ENCODE results near the gene ANKMY1. TPM values are rescaled to one million over a fixed set of nuclear protein-coding genes. Genes with fewer than 3 reads are reported as not detected.

ANKMY1 gene
- total RNA-seq, 1 donor from 2014 or later = 9.7 TPM

DNA sequence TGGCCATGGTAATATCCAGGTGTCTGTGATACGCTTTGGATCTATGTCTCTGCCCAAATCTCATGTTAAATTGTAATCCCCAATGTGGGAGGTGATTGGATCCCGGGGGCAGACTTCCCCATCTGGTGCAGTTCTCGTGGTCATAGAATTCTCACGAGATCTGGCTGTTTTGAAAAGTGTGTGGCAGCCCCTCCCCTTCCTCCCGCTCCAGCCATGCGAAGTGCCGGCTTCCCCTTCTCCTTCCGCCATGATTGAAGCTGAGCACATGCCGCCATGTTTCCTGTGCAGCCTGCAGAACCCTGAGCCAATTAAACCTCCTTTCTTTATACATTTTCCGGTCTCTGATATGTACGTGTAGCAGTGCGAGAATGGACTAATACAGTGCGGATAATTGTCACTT, 79.9 kb downstream of the ANKMY1 start:
- no peak for DNase-seq (ENCODE audit: low read depth)

DNA sequence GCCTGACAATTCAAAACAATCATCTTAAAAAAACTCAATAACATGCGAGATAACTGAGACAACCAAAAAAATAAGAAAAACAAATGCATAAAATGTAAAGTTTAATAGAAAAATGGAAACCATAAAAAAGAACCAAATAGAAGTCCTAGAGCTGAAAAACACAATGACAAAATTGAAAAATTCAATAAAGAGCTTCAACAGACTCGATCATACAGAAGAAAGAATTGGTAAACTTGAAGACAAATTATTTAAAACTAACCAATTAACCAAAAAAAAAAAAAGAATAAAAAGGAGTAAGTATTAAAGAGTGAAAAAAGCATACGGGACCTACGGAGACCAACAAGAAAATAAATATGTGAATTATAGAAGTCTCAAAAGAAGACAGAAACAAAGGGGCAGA, 84.6 kb downstream of the ANKMY1 start:
- DNase-seq (ENCODE audit: low read depth) = no peak

DNA sequence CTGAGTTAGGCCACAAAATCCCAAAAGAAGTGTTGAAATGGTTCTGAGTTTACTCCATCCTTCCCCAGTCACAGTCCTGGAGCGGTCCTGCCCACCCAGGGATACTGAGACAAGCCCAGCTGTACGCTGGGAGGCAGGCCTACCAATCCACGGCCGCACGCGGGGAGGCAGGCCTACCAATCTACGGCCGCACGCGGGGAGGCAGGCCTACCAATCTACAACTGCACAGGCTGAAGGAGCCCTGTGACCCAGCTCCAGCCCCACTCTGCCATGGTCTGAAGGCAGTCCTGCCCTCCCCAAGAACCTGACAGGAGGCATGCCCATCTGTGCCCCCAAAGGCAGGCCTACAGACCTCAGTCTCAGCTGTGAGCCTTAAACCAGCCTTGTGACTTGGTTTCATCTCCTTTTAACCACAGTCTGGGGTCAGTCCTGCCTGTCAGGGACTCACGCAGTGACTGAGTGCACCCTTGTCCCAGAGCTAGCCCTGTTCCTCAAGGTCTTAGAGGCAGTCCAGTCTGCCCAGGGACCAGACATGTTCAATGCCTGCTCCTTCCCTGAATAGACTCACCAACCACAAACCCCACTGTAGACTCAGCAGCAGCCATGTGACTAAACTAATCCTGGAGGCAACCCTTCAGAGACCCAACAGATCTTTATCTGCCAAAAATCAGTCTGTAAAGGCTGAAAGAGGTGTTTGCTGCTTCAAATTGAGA, 85.6 kb downstream of the ANKMY1 start:
- DNase-seq (ENCODE audit: low read depth) = no peak

DNA sequence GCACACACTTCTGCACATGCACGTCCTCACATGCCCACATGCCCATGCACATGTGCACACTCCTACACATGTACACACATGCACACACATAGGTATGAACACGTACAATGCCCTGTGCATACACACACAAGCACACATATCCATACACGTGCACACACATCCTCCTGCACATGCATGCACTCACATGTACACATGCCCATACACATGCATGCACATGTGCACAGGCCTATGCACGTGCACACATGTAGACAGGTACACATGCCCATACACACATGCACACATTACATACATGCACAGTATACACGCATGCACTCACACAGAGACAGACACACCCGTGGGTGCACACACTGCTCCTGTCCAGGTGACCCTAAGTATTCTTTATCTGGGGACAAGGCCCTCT, 88.0 kb downstream of the ANKMY1 start:
- no peak for DNase-seq (ENCODE audit: low read depth)

DNA sequence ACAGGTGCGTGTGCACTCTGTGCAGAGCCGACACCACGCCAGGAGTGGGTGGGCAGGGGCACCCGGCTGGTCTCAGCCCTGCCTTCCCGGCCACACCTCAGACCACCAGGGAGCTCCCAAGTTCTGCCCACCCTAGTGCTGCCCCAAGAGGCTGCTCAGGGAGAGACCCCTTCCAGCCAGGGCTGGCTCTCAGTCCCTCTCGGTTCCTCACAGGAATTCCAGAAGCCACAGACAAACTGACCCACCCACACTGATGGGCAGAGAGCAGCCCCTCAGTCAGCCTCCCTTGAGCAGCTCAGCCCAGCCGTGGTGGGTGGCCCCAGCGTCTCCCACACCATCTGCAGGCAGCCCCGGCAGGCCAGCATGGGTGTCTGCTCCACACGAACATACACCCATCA, 88.5 kb downstream of the ANKMY1 start:
- DNase-seq (ENCODE audit: low read depth) = no peak

DNA sequence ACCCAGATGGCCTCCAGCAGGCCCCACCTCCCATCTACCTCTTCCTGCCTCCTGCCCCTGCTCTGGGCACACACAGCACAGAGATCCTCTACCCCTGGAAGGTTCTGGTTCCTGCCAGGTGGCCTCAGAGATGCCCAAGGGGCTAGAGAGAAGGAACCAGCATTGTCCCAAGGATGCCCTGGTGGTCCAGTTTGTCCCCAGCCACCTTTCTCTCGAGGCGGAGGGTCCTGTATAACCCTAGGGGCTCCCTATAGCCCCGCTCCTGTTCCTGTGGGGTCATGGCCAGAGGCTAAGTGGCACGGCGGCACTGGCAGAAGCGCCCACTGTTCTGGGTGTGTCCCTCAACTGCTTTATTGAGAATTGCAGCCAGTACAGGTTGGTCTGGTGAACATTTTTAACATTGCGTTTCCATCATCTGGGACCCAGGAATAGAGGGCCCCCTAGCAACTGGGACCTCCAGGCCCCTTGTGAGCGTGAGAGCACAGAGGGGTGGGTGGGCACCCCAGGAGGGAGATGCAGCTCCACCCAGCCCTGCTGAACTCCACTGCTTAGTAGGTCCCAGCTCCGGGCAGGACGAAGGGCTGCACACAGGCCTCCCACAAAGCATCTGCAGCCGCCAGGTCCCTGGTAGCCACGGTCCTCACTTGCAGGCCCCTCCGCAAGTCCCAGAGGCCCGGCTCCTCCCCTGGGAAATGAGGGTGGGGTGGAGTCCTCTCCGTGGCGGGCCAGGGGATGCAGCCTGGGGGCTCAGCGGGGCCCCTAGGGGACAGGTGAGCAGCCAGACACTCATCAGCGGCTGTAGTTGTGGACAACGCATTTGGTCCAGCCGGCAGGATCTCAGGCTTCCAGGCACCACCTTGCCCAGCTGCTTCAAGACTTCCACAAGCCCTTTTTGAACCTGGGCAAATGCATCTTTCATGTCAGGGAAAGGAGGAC, 89.2 kb downstream of the ANKMY1 start:
- no peak for DNase-seq (ENCODE audit: low read depth)

DNA sequence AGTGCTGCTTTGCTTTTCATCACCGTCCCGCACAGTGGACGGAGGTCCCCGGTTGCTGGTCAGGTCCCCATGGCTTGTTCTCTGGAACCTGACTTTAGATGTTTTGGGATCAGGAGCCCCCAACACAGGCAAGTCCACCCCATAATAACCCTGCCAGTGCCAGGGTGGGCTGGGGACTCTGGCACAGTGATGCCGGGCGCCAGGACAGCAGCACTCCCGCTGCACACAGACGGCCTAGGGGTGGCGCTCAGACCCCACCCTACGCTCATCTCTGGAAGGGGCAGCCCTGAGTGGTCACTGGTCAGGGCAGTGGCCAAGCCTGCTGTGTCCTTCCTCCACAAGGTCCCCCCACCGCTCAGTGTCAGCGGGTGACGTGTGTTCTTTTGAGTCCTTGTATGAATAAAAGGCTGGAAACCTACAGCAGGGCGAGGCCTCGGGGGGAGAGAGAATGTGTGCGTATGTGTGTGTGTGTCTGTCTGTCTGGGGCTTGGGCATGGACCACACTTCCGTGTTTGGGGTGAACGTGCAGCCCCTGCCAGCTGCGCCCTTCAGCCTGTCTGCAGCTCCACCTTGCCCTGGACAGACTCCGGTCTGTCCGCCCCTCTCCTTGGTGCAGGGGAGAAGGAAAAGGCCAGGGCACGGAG, 90.0 kb downstream of the ANKMY1 start:
- DNase-seq (ENCODE audit: low read depth) = no peak

DNA sequence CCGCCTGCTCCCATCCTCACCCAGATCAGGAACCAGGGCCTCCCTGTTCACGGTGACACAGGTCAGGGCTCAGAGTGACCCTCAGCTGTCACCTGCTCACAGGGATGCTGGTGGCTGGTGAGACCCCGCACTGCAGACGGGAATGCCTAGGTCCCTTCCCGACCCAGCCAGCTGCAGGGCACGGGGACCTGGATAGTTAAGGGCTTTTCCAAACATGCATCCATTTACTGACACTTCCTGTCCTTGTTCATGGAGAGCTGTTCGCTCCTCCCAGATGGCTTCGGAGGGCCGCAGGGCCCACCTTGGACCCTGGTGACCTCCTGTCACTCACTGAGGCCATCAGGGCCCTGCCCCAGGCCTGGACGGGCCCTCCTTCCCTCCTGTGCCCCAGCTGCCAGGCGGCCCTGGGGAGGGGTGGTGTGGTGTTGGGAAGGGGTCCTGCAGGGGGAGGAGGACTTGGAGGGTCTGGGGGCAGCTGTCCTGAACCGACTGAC, 90.6 kb downstream of the ANKMY1 start:
- no peak for DNase-seq (ENCODE audit: low read depth)

DNA sequence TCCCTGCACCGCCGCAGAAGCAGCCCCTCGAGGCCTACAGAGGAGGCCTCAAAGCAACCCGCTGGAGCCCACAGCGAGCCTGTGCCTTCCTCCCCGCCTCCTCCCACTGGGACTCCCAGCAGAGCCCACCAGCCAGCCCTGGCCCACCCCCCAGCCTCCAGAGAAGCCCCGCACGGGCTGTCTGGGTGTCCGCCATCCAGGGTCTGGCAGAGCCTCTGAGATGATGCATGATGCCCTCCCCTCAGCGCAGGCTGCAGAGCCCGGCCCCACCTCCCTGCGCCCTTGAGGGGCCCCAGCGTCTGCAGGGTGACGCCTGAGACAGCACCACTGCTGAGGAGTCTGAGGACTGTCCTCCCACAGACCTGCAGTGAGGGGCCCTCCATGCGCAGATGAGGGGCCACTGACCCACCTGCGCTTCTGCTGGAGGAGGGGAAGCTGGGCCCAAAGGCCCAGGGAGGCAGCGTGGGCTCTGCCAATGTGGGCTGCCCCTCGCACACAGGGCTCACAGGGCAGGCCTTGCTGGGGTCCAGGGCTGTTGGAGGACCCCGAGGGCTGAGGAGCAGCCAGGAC, 91.1 kb downstream of the ANKMY1 start:
- no peak for DNase-seq (ENCODE audit: low read depth)

DNA sequence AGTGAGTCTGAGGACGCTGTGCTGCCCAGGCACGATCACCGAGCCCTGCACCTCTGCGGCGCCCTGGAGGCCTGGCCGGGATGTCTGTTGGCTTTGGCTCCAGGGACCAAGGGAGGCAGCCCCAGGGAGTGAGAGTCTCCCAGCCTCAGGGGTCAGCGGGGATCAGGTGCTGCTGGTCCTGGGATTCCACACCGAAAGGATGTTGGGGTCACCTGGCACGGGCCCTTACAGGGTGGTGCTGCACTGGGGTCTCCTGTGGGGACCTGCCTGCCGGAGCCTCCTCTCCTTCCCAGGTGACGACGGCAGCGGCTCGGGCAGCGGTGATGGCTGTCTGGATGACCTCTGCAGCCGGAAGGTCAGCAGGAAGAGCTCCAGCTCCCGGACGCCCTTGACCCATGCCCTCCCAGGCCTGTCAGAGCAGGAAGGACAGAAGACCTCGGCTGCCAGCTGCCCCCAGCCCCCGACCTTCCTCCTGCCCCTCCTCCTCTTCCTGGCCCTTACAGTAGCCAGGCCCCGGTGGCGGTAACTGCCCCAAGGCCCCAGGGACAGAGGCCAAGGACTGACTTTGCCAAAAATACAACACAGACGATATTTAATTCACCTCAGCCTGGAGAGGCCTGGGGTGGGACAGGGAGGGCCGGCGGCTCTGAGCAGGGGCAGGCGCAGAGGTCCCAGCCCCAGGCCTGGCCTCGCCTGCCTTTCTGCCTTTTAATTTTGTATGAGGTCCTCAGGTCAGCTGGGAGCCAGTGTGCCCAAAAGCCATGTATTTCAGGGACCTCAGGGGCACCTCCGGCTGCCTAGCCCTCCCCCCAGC, 91.8 kb downstream of the ANKMY1 start:
- no peak for DNase-seq (ENCODE audit: low read depth)

DNA sequence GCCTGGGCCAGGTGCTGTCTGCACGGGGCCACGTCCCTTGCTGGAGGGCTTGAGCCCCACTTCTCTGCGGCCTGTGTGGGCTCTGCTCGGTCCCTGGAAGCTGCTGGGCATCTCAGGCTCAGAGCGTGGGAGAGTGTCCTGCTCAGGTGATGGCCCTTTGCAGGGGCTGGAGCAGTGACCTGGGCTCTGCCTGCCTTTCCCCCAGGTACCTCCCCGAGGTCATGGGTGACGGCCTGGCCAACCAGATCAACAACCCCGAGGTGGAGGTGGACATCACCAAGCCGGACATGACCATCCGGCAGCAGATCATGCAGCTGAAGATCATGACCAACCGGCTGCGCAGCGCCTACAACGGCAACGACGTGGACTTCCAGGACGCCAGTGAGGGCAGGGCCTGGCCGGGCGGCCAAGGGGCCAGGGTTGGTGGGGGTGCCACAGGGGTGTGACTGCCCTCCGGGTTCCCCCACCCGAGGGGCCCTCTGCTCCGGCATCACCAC, 92.5 kb downstream of the ANKMY1 start:
- no peak for DNase-seq (ENCODE audit: low read depth)

DNA sequence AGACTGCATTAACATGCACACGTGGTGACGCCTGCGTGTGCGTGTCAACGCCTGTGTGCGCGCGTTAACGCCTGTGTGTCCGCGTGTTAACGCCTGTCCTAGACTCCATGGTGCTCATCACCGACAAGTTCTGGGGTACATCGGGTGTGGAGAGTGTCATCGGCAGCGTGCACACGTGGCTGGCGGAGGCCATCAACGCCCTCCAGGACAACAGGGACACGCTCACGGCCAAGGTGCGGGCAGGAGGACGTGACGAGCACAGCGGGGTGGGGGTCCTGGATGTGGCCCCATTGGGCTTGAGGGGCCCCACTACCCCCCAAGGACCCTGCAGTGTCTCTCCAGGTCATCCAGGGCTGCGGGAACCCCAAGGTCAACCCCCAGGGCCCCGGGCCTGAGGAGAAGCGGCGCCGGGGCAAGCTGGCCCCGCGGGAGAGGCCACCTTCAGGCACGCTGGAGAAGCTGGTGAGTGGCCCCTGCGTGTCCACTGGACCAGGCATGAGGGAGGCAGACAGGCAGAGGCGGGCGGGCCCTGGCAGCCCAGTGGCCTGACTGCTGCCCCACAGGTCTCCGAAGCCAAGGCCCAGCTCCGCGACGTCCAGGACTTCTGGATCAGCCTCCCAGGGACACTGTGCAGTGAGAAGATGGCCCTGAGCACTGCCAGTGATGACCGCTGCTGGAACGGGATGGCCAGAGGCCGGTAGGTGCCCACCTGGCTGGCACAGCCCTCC, 93.1 kb downstream of the ANKMY1 start:
- DNase-seq (ENCODE audit: low read depth) = no peak

DNA sequence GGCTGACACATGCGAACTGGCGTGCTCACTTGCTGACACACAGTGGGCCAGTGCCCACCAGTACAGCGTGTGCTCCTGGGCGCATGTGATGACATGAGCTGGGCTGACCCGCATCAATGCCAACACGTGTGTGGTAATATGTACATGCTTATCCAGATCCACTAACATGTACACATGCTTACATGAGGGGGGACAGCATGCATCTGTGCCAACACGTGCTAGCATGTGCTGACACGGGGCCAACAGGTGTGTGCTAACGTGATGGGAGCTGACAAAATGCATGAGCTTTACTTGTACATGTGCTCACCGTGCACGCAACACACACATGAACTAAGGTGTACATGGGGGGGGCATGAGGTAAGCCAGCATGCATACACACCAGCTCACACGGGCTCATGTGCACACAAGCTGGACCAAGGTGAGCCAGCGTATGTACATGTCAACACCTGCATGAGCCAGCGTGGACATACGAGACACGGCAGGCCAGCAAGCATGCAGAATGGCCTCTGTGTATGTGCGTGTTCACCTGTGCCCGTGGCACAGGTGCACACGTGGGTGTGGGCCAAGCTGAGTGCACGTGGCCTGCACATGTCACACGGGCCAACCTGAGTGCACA, 93.8 kb downstream of the ANKMY1 start:
- no peak for DNase-seq (ENCODE audit: low read depth)

DNA sequence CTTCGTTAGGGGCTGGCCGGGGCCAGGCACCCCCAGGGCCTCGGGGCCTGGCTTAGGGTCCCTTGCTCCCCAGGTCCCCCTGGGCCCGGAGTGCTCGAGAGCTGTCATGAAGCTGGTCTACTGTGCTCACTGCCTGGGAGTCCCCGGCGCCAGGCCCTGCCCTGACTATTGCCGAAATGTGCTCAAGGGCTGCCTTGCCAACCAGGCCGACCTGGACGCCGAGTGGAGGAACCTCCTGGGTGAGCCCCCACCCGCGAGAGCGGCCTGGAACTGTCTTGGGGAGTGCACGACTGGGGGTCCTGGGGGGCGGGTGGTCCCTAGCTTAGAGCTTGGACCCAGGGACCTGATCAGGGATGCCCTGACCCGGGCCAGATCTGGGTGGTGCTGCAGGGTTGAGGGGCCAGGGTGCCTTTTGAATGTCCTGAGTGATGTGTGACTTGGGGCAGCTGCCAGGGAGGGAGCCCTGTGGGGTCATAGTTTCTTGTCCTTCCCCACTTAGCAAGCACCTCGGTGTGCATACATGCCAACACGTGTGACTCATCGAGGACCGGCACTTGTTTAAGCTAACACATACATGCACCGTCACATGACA, 94.4 kb downstream of the ANKMY1 start:
- DNase-seq (ENCODE audit: low read depth) = no peak

DNA sequence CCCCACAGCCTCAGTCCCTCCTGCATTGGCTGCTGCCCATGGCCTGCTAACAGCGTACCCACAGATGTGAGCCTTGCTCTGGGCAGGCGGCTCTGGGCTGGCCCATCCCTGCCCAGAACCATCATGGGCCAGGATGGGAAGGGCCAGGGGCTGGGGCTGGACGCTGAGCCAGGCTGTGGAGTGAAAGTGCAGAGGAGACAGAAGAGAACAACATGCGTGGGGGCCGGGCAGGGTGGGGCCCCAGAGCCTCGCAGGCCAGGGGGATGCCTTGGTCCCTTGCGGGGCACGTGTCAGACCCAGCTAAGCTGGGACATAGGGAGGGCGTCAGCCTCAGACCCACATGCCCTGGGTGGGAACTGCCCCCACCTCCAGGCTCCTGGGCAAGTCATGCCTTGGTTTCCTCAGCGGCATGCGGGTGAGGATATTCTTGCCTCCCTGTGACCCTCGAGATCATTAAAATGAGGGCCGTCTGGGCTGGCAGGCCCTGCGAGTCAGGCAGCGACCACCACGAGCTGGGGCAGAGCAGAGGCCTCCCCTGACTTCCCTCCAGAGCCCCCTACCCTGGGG, 95.0 kb downstream of the ANKMY1 start:
- no peak for DNase-seq (ENCODE audit: low read depth)

DNA sequence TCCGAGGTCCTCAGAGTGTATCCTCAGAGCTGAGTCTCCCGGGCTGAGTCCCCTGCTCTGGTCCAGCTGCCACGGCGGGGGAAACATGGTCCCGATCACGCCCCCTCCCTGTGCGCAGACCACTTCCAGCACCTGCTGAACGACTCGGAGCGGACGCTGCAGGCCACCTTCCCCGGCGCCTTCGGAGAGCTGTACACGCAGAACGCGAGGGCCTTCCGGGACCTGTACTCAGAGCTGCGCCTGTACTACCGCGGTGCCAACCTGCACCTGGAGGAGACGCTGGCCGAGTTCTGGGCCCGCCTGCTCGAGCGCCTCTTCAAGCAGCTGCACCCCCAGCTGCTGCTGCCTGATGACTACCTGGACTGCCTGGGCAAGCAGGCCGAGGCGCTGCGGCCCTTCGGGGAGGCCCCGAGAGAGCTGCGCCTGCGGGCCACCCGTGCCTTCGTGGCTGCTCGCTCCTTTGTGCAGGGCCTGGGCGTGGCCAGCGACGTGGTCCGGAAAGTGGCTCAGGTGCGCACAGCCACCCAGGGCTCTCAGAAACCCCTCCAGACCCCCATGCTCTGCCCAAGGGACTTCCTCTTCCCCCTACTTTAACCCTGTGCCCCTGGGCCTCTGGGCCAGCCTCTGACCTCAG, 95.6 kb downstream of the ANKMY1 start:
- no peak for DNase-seq (ENCODE audit: low read depth)

DNA sequence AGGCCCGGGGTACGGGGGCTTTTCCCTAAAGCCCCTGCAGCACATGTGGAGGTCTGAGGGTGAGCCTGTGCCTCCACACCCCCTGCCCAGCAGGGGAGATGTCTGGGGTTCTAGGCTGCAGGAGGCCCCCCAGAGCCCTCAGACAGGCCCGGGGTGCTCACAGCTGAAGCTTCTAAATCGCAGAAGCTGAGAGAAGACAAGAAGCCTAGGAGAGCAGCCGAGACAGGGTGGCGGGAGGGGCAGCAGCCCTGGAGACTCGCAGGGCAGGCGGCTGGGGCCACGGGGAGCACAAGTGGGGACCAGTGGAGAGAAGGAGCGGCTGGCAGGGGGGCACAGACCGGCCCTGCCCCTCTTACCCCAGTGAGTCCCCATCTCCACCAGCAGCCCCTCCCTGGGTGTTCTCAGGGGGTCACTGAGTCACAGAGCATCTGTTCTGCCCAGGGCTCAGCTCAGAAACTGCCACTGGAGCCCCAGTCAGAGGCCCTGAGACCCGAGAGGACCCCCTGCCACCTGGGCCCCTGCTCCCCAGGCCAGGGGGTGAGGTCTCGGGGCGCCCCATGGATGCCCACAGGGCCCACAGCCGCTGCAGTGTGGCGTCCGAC, 96.2 kb downstream of the ANKMY1 start:
- no peak for DNase-seq (ENCODE audit: low read depth)

DNA sequence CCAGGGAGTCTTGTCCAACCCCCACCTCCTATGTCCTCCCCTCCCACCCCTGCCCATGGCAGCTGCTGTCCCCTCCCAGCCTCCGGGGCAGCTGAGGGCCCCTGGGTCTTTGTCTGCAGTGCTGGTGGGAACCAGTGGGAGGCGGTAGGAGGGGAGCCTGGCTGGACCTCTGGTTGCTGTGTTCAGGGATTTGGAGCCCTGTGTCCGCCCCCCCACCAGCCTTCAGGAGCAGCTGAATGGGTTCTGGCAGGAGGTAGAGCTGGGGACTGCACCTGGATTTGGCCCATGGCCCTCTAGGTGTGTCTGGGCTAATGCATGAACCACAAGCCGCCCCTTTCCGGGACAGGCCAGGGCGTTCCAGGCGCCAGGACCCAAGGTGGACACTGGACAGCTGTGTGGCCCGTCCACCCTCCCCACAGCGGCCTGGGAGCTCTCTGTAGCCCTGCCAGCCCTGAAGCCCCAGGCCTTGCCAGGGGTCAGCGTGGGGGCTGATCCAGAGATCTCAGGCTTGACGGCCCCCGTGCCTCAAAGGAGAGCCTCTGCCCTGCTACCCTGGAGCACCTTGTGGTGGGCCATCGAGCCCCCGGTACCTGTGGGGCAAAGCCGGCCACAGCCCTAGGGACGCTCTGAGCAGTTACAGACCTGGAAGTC, 96.9 kb downstream of the ANKMY1 start:
- no peak for DNase-seq (ENCODE audit: low read depth)
